Memory B cell (primary cell): ENCODE data around the gene KCNJ18.
"Not testable (repeated sequence)": the region's sequence is repeated elsewhere in the genome, so short reads cannot be mapped to it uniquely, and the experiment has no call there.

Experiments used
- ATAC-seq: fragments of 150-1000 bp; cut with Tn5 transposase; 2 replicates; pipeline ENCODE4 v1.10.0; 2021; ENCODE audit warnings: low read depth, mild to moderate bottlenecking, moderate library complexity
- DNase-seq, 2 donors: peaks; one replicate each; pipeline ENCODE4 v3.0.0; 2022; ENCODE audit warnings: low spot score in 2 of 2
- H3K27ac Mint-ChIP-seq: one replicate; pipeline ENCODE4 v1.8.0; 2022; ENCODE audit warnings: mild to moderate bottlenecking, moderate library complexity, mixed read lengths
- H3K27me3 Mint-ChIP-seq: one replicate; pipeline ENCODE4 v1.8.0; 2022; ENCODE audit warnings: mixed read lengths
- H3K36me3 Mint-ChIP-seq: one replicate; pipeline ENCODE4 v1.8.0; 2022; ENCODE audit warnings: mild to moderate bottlenecking, mixed read lengths
- H3K4me1 Mint-ChIP-seq: one replicate; pipeline ENCODE4 v1.8.0; 2022; ENCODE audit warnings: mixed read lengths
- H3K4me3 Mint-ChIP-seq: one replicate; pipeline ENCODE4 v1.8.0; 2022; ENCODE audit warnings: mild to moderate bottlenecking, moderate library complexity, mixed read lengths
- H3K9me3 Mint-ChIP-seq: one replicate; pipeline ENCODE4 v1.8.0; 2022; ENCODE audit warnings: mixed read lengths

Gene KCNJ18

DNA sequence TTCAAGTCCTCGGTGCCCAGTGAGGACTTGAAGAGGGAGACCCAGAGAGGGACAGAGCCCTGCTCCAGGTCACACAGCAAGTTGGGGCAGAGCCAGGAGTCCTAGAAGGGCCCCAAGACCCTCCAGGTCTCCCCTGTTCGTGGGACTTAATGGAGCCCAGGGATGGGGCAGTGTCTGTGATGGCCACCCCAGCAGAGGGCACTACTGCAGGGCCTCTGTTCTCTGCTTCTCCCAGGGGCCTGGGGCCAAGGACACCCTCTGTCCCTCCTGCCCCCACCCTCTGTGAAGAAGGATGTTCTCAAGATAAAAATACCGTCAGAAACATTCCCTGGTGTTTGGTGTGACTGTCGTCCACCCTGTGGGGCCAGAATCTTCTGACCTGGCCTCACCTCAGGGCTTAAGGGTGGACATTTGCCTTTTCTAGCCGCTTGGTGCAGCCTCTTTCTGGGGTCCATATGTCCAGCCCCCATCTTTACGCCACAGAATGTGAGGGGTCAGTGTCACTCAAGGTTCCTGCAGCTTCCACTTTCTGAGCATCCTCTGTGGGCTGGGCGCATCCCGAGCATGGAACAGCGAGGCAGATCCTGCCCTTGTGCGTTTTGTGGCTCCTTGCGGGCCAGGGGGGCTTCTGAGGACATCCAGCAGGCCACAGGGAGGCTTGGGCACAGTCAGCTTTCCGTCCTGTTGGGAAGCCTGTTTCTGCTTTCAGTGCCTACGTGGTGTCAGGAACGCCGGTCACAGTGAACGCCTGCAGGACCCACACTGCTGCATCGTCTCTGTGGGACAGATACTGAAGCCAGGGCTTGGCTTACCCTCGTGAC is at the start of gene KCNJ18:
Gene KCNJ18 (plus strand): TSS at position 641 of the 821 bp plus-strand sequence. CDS start 10,264 bp downstream, outside the sequence.
- not testable (repeated sequence) for H3K4me1 Mint-ChIP-seq, H3K27me3 Mint-ChIP-seq, ATAC-seq, H3K36me3 Mint-ChIP-seq, DNase-seq, H3K27ac Mint-ChIP-seq, H3K4me3 Mint-ChIP-seq
- peaks cover 13% of the 10 kb centered on the region for H3K9me3 Mint-ChIP-seq

- not testable (repeated sequence) for H3K27ac Mint-ChIP-seq, H3K36me3 Mint-ChIP-seq, H3K9me3 Mint-ChIP-seq, ATAC-seq, H3K4me3 Mint-ChIP-seq, H3K4me1 Mint-ChIP-seq, DNase-seq
- peaks cover 13% of the 10 kb centered on the region for H3K27me3 Mint-ChIP-seq
Observed at GRCh38 chr17:21648125-21648524, 44.2 kb upstream of the KCNJ18 start.

DNA sequence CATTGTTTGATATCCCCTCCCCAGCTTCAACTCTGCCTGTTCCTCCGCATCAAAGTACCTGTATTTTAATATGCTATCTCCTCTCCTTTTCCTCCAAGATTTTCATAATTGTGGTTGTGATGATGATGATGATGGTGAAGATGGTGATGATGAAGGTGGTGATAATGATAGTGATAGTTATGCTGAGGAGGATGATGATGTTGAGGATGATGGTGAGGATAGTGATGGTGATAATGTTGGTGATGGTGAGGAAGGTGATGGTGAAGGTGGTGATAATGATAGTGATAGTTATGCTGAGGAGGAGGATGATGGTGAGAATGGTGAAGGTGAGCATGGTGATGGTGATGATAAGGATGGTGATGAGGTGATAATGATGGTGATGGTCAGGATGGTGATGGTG is 42.3 kb upstream of the KCNJ18 start:
- H3K4me3 Mint-ChIP-seq, H3K27ac Mint-ChIP-seq, ATAC-seq, H3K9me3 Mint-ChIP-seq, H3K4me1 Mint-ChIP-seq, DNase-seq, H3K36me3 Mint-ChIP-seq: not testable (repeated sequence)
- H3K27me3 Mint-ChIP-seq, result peaks cover 10% of the 10 kb centered on the region

- peaks cover 10% of the 10 kb centered on the region for H3K27me3 Mint-ChIP-seq
- H3K4me1 Mint-ChIP-seq, DNase-seq, H3K9me3 Mint-ChIP-seq, H3K36me3 Mint-ChIP-seq, H3K27ac Mint-ChIP-seq, H3K4me3 Mint-ChIP-seq, ATAC-seq: not testable (repeated sequence)
Observed at GRCh38 chr17:21652049-21652448, 40.3 kb upstream of the KCNJ18 start.

DNA sequence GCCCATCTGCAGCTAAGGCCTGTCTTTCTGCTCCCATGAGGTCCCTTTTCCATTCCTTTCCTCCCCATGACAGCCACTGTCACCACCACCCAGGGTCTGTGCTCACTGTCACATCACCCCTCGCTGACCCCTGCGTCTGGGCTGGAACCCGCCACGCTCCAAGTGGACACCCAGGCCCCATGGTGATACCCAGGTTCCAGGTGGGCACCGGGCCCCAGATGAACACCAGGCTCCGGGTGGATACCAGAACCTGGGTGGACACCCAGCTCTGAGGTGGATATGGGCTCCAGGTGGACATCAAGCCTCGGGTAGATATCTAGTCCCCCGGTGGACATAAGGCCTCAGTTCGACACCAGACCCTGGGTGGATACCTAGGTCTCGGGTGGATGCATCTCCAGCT is 39.1 kb upstream of the KCNJ18 start:
- H3K27me3 Mint-ChIP-seq, DNase-seq, ATAC-seq, H3K9me3 Mint-ChIP-seq, H3K4me3 Mint-ChIP-seq, H3K27ac Mint-ChIP-seq, H3K36me3 Mint-ChIP-seq, H3K4me1 Mint-ChIP-seq: not testable (repeated sequence)

DNA sequence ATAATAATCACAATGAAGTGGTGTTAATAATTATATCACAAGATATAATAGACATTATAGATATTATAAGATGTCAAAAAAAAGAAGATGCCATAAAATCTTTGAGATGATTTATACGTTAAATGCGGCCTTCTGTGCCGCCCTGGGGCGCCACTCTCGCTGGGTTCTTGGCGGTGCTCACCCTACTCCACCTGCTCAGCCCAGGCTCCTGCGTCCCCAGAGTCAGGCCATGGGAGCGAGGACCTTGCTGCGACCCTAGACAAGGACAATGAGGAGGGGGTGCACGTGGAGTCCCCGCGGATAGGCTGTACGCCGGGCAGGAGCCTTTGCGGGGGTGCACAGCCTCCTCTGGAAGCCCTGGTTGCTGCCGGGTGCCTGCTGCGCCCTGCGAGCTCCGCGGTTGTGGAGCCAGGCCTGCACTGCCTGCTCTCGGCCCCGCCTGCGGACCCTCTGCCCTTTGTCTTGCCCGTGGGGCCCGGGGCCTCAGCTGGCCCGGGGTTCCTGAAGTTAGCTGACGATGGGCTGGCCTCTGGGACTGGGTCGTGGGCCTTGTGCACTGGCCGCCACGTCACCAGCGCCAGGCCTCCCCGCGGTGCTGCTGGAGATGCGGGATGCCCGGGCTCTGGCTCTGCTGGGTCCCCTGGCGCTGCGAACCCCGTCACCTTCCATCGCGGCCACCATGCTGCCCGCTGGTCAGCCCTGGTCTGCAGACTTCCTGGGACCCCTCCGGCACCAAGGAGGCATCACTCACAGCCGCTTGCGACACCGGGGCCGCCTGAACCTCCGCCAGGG is 35.6 kb upstream of the KCNJ18 start:
- not testable (repeated sequence) for H3K36me3 Mint-ChIP-seq, H3K9me3 Mint-ChIP-seq

DNA sequence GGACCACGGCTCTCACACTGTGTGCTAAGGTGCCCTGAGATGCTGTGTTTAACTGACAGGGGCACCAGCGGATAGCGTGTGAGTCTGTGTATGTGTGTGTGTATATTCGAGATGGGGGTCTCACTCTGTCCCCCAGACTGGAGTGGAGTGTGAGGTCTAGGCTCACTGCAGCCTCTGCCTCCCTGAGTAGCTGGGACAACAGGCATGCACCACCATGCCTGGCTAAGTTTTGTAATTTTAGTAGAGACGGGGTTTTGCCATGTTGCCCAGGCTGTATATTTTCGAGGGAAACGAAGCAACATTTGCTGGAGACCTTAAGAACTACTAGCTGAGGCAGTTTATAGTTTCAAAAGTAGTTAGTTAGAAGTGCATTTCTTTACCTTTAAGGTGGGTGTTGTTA is 32.7 kb upstream of the KCNJ18 start:
- H3K9me3 Mint-ChIP-seq, H3K36me3 Mint-ChIP-seq, H3K27me3 Mint-ChIP-seq, DNase-seq, H3K27ac Mint-ChIP-seq, H3K4me3 Mint-ChIP-seq, H3K4me1 Mint-ChIP-seq, ATAC-seq: not testable (repeated sequence)

More for the DNA sequence above, 35.6 kb upstream of the KCNJ18 start:
- ATAC-seq, H3K4me1 Mint-ChIP-seq, DNase-seq, H3K27ac Mint-ChIP-seq, H3K4me3 Mint-ChIP-seq, H3K27me3 Mint-ChIP-seq: not testable (repeated sequence)

GRCh38 chr17:21661455-21661854 is 30.9 kb upstream of the KCNJ18 start:
- H3K4me1 Mint-ChIP-seq, H3K27ac Mint-ChIP-seq, DNase-seq, ATAC-seq, H3K9me3 Mint-ChIP-seq, H3K4me3 Mint-ChIP-seq, H3K27me3 Mint-ChIP-seq, H3K36me3 Mint-ChIP-seq: not testable (repeated sequence)

DNA sequence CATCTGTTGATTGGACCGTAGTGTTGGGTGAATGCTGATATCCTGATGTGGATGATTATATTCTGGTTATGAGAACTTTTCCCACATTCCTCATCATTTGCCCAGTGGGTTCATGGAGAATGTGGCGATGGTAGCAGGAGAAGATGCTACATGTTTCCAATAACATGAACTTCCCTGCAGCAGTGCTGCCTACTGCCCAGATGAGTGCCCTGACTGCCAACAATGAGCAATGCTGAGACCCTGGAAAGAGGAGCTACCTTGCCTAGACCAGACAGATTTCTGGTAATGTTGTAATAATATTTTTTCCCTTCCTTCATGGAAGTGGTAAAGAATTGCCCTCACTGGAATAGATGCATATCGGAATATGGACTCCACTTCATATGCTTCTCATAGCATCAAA is 29.2 kb upstream of the KCNJ18 start:
- H3K27me3 Mint-ChIP-seq, H3K9me3 Mint-ChIP-seq, H3K4me3 Mint-ChIP-seq, H3K36me3 Mint-ChIP-seq, H3K4me1 Mint-ChIP-seq, H3K27ac Mint-ChIP-seq, DNase-seq, ATAC-seq: not testable (repeated sequence)

GRCh38 chr17:21663614-21664474 is 28.5 kb upstream of the KCNJ18 start:
- ATAC-seq, result not testable (repeated sequence)

GRCh38 chr17:21665171-21665570 is 27.2 kb upstream of the KCNJ18 start:
- not testable (repeated sequence) for H3K4me1 Mint-ChIP-seq, H3K36me3 Mint-ChIP-seq, H3K27me3 Mint-ChIP-seq, ATAC-seq, DNase-seq, H3K4me3 Mint-ChIP-seq, H3K9me3 Mint-ChIP-seq, H3K27ac Mint-ChIP-seq

More at GRCh38 chr17:21663614-21664474, 28.5 kb upstream of the KCNJ18 start:
- not testable (repeated sequence) for H3K4me3 Mint-ChIP-seq, H3K9me3 Mint-ChIP-seq, H3K36me3 Mint-ChIP-seq, DNase-seq, H3K4me1 Mint-ChIP-seq, H3K27ac Mint-ChIP-seq, H3K27me3 Mint-ChIP-seq

DNA sequence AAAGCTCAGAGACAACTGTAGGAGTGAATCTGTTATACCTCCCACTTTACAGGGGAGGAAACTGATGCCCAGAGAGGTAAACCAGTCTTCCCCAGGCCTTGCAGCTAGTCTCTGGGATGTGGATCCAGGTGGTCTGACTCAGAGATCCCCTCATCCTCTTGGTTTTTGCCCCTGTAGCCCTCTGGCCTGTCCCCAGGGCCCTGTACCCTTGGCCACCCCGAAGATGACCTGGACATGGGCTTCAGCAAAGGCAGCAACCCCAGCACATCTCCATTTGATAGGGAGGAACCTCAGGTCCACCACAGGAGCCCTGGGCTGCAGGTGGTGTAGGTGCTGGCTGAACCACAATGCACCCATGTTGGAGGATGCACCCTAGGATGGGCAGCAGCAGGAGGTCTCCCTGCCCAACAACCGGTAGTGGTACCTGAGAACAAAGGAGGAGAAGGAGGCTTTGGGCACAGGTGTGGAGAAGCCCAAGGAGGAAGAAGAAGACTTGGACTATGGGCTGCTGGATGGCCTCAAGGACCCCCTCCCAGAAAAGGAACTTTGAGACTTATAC is 26.3 kb upstream of the KCNJ18 start:
- not testable (repeated sequence) for H3K4me1 Mint-ChIP-seq, H3K27ac Mint-ChIP-seq, H3K27me3 Mint-ChIP-seq, H3K4me3 Mint-ChIP-seq, DNase-seq, ATAC-seq, H3K36me3 Mint-ChIP-seq, H3K9me3 Mint-ChIP-seq

DNA sequence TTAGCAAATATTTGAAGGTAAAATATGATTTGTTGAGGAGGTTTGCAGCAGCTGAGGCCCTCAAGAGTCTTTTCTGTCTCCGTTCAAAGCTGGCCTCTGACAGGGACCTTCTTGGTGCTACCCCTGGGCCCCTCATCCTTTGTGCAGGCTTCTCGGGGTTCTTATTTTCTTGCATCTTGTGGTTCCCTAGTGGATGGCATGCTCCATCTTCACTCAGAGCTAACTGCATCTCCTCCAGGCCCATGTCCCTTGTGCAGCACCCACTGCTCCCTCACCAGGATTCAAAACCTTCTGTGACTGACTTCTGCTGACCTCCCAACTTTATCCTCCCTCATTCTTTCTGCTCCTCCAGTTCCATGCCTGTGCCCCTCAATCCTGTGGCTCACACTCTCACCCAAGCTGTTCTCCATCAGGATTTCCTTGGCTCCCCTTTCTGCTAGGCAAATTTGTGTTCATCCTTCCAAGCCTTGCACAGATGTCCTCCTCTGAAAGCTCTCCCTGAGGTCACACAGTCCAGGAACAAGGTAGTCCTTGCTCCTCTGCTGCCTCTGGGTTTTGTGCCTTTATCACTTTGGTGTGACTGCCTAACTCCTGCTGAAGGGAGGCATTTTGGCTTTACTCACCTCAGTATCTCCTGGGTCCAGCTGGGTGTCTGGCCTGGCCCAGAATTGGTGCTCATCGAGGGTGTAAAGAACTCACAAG is 25.5 kb upstream of the KCNJ18 start:
- H3K9me3 Mint-ChIP-seq, H3K4me1 Mint-ChIP-seq, ATAC-seq, H3K4me3 Mint-ChIP-seq, DNase-seq, H3K27me3 Mint-ChIP-seq, H3K36me3 Mint-ChIP-seq, H3K27ac Mint-ChIP-seq: not testable (repeated sequence)
